RWPE1 (cell line): ENCODE data around the gene G2E3.

Source experiments
- CTCF ChIA-PET: fragments of 350-600 bp; sonication (Branson Sonifier 250); formaldehyde crosslinking; extraction: SDS; loops from one replicate; lab custom pipeline; 2021; lab: Yijun Ruan, JAX
- POLR2A ChIA-PET: fragments of 400-600 bp; formaldehyde crosslinking; extraction: SDS; loops from one replicate; lab custom pipeline; 2020; ENCODE audit warnings: antibody characterized with exemption; ENCODE audit not compliant: low non-redundant PET; lab: Yijun Ruan, JAX
- DNase-seq: peaks from one replicate; pipeline ENCODE4 v3.0.0; 2012; ENCODE audit warnings: low spot score
- H3K27ac ChIP-seq: fragments of 450-650 bp; 2 replicates; pipeline ENCODE4 v1.5.1; 2017
- CTCF ChIP-seq: fragments of 450-650 bp; conservative IDR thresholded peaks from 2 replicates; pipeline ENCODE4 v1.5.1; 2017; ENCODE audit warnings: low read depth, mild to moderate bottlenecking

G2E3 gene

GRCh38 chr14:30521899-30522736, 36.8 kb upstream of the G2E3 start:
- CTCF ChIA-PET = interaction anchor here (0.5 to 1.6 kb wide), 11 partner anchors 9 to 238 kb away, joined by 3 to 8 read pairs (median 3); no protein-coding TSS in a partner anchor
- POLR2A ChIA-PET = interaction anchor here (0.6 kb wide), 1 partner anchor 36 kb away, joined by 5 read pairs; no protein-coding TSS in a partner anchor
- TF ChIP-seq CTCF = peak; percentile 80
- H3K27ac ChIP-seq = no peak overlapping the region
- peak; percentile 21 for DNase-seq

- H3K27ac ChIP-seq = no peak overlapping the region
- POLR2A ChIA-PET = no interaction called here
- DNase-seq = no peak
- TF ChIP-seq CTCF = no peak
- CTCF ChIA-PET = no interaction called here
These were observed 33.1 kb upstream of the G2E3 start for GRCh38 chr14:30525833-30526232.

DNA sequence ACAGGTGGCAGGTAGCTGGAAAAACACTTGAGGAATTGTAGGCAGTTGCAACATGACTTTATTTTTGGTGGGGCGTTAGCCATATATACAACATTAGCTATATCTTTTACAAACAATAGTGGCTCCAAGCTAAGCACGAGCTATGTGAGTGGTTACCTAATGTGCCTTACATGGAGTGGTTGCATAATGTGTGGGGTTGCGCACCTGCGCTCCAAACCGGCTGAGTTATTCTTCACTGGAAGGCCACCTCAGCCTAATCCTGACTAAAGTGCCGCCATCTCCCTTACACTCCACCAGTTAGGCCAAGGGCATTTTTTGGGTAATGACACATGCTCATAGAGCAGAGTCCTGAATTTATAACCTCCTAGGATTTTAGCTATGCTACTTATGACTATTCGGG, 31.8 kb upstream of the G2E3 start:
- no peak for TF ChIP-seq CTCF

DNA sequence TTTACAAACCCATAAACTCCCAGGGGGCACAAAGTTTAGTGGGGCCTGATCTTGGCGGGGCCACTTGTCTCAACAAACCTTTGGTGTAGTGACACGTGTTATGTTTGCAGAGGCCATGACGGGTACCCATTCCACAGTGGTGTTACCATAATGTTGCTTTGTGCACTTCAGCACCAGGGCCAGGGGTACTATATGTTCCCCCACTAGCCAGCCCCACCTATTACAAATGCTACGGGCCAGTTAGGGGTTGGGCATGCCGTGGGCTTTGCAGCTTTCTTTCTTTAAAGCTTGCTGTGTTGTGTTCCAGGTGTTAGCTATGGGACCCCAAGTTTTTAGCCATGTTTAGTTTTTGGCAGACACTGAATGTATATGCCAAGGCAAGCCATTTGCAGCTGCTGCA, 30.8 kb upstream of the G2E3 start:
- no peak for TF ChIP-seq CTCF
- ChIA-PET CTCF (no interaction called here), POLR2A (no interaction called here)
- H3K27ac ChIP-seq = no peak overlapping the region
- DNase-seq = no peak

More for the DNA sequence above, 31.8 kb upstream of the G2E3 start:
- no peak for DNase-seq
- POLR2A ChIA-PET = no interaction called here
- CTCF ChIA-PET = no interaction called here
- no peak overlapping the region for H3K27ac ChIP-seq

DNA sequence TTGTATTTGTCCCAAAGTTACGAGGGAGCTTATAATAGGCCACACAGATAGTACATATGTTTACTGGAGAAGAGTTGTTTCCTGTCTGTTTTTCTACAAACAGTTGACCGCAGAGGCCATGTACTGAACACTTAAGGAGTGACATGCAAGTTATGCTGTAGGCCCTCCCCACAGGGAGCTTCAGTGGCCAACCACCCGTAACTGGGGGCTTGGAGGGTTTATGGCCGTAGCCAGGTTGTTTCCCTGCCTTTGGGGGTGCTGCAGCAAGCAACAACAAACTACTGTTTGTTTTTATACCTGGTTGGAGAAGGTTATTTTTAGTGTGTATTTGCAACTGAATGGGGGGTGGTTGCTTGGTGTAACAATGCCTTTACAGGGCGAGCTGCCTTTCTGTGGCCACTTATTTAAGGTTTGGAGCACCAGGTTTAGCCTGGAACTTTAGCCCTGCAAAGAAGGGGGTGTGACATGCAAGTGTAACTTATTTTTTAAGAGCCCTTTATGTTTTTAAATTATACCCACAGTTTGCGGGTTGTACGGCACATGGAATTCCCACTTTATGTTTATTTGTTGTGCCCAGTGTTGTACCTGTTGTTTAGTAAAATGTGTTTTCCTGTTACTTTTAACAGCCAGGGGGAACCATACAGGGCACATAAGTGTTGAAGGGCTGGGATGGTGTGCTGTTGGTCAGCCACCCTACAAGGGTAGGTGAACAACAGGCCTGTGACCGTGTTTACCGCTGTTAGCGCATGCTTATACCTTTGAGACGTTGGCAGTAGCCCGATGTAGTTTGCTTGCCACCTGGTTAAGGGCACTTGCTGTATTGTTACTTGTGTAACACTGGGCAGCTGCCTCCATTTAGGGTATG, 29.9 kb upstream of the G2E3 start:
- CTCF ChIA-PET = interaction anchor here (0.7 kb wide), 1 partner anchor 1137 kb away, joined by 3 read pairs; no protein-coding TSS in a partner anchor
- POLR2A ChIA-PET = no interaction called here
- DNase-seq = no peak
- TF ChIP-seq CTCF = no peak
- H3K27ac ChIP-seq = no peak overlapping the region

- TF ChIP-seq CTCF = no peak
- POLR2A ChIA-PET = no interaction called here
- no peak overlapping the region for H3K27ac ChIP-seq
- no peak for DNase-seq
- CTCF ChIA-PET = interaction anchor here (1.4 kb wide), 1 partner anchor 11 kb away, joined by 4 read pairs; no protein-coding TSS in a partner anchor
These were observed 26.7 kb upstream of the G2E3 start for GRCh38 chr14:30532264-30532663.
